Measurements from ENCODE around the gene GAMT. TPM values are rescaled to one million over a fixed set of nuclear protein-coding genes. Genes with fewer than 3 reads are reported as not detected.

The GAMT gene
- total and polyA plus RNA-seq, 2 of the 13 experiments (the other 11 are each of a cell fraction or from before 2014, with no cell fraction given), result 115 to 124 TPM

DNA sequence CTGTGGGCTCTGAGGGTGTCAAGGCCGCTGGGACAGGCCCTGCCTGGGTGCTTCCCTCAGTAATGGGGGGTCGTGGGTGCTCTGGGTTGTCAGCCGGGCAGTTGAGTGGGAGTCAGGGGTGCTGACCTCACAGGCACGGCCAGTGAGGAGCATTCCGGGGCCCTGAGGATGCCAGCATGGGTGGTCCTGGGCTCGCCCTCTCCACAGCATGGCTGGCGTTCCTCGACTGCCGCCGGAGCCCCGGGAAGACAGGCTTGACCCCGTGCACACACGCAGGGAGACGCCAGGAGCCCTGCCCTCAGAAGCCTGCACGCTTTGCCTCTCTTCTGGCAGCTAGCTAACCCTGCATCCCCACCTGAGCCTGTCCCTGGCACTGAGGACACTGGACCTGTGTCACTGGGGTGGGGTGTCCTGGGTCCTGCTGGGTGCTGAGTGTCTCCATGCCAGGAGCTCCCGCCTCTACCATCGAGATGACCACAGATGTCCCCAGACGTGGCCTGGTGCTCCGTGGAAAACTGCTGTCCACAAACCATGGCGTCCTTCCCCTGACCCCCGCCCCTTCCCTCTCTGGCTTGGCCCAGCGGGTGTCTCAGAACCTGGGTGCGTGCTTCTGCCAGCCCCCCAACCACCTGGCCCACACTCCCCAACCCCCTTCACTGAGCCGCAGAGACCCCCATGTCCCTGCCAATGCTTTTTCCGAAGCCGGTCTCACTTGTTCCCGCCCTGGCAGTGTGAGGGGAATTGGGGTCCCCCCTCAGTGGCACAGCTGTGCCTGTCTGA, 22.0 kb downstream of the GAMT start:
- ATAC-seq, result no peak
- no peaks in the 10 kb centered on the region; a peak in 1 of 5 replicates for H3K27me3 ChIP-seq (ENCODE audit: control insufficient read depth in 1 of 2, insufficient read depth in 2 of 2, low read length in 2 of 2)
- POLR2A ChIA-PET, result no interaction called here
- no TSS peak for BruUV-seq (replicated peaks)
- DNase-seq (ENCODE audit: low spot score), result no peak
- H3K36me3 ChIP-seq (replicated peaks in 1 of 2; ENCODE audit: control insufficient read depth in 1 of 2, insufficient read depth in 2 of 2, low read length in 2 of 2), result no peaks in the 10 kb centered on the region; a peak in 1 of 5 replicates
- H2AFZ ChIP-seq (ENCODE audit: low read length), result no peak overlapping the region
- no peak overlapping the region for H3K4me2 ChIP-seq (ENCODE audit: low read depth, low read length)
- H3K27ac ChIP-seq (ENCODE audit: extremely low read length, insufficient read depth, low read length), result no peak overlapping the region
- H3K4me3 ChIP-seq (replicated peaks in 1 of 3; ENCODE audit: insufficient read depth in 1 of 3, low read depth in 2 of 3, low read length in 3 of 3), result no peak overlapping the region
- no peaks in the 10 kb centered on the region for H3K9me3 ChIP-seq (ENCODE audit: low read length)
- peaks cover 43% of the 10 kb centered on the region for H3K4me1 ChIP-seq (ENCODE audit: insufficient read depth, low read length)
- no peaks in the 10 kb centered on the region for H4K20me1 ChIP-seq (ENCODE audit: insufficient read depth, low read length)
- CTCF ChIA-PET (ENCODE audit: low intra/inter-chr PET ratio, low total read pairs), result no interaction called here
- no peak for FAIRE-seq
- in situ Hi-C loops (cut with HindIII; ENCODE audit: extremely low pct_ligation_motif_present, low pct_unique_long_range_greater_than_20kb), result no loop called here
- H3K79me2 ChIP-seq (ENCODE audit: insufficient read depth, low read length), result peaks cover 4% of the 10 kb centered on the region
- no peak overlapping the region for H3K9ac ChIP-seq (ENCODE audit: insufficient read depth, low read depth, low read length)
- TF ChIP-seq ZNF224 (CRISPR knock-in tag; IDR thresholded peaks at IDR 0.05), result no peak
- 0 out of 2 replicates have a peak, but pooled peaks have one; percentile 38 for TF ChIP-seq RXRA (CRISPR knock-in tag; IDR thresholded peaks at IDR 0.05)
- peak; percentile 36 for TF ChIP-seq AGO2 (optimal IDR thresholded peaks at IDR 0.05; ENCODE audit: low read depth, low read length)
- TF ChIP-seq, protein P1, sequence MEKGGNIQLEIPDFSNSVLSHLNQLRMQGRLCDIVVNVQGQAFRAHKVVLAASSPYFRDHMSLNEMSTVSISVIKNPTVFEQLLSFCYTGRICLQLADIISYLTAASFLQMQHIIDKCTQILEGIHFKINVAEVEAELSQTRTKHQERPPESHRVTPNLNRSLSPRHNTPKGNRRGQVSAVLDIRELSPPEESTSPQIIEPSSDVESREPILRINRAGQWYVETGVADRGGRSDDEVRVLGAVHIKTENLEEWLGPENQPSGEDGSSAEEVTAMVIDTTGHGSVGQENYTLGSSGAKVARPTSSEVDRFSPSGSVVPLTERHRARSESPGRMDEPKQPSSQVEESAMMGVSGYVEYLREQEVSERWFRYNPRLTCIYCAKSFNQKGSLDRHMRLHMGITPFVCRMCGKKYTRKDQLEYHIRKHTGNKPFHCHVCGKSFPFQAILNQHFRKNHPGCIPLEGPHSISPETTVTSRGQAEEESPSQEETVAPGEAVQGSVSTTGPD (CRISPR knock-in tag; IDR thresholded peaks at IDR 0.05), result no peak
- TF ChIP-seq ZNF136 (CRISPR knock-in tag; IDR thresholded peaks at IDR 0.05; ENCODE audit: low read depth), result no peak
- intact Hi-C loops (cut with micrococcal nuclease; ENCODE audit: unreplicated experiment), result no loop called here
- WGBS (ENCODE audit: low lambda C conversion rate), result 93% methylated on average over 17 of the region's 27 CpGs

Data from HepG2 (cell line).